NCI-H1417 treated with DMSO at 0.1 percent for 48 hours (cell line): ENCODE measurements around the gene SERPINA9.
"Not testable (repeated sequence)": the region's sequence is repeated elsewhere in the genome, so short reads cannot be mapped to it uniquely, and the experiment has no call there.

ENCODE experiments used
- DNase-seq: peaks from one replicate; lab custom pipeline; 2025; lab: John Stamatoyannopoulos, UW

SERPINA9 gene

GRCh38 chr14:94486883-94487282 lies 10.9 kb upstream of the SERPINA9 start:
- DNase-seq = no peak

GRCh38 chr14:94485944-94486841 lies 10.2 kb upstream of the SERPINA9 start:
- no peak for DNase-seq

- DNase-seq = no peak
Observed at GRCh38 chr14:94484481-94484880, 8.5 kb upstream of the SERPINA9 start.

- DNase-seq = no peak
Observed at GRCh38 chr14:94483729-94484275, 7.8 kb upstream of the SERPINA9 start.

- no peak for DNase-seq
Observed at GRCh38 chr14:94483071-94483451, 7.1 kb upstream of the SERPINA9 start.

GRCh38 chr14:94482132-94483070 lies 6.4 kb upstream of the SERPINA9 start:
- not testable (repeated sequence) for DNase-seq

GRCh38 chr14:94481468-94482131 lies 5.6 kb upstream of the SERPINA9 start:
- DNase-seq = no peak

- no peak for DNase-seq
Observed at GRCh38 chr14:94480809-94481208, 4.8 kb upstream of the SERPINA9 start.

- DNase-seq = no peak
Observed at GRCh38 chr14:94478420-94478819, 2.4 kb upstream of the SERPINA9 start.

- no peak for DNase-seq
Observed at GRCh38 chr14:94474581-94475031, 1.4 kb downstream of the SERPINA9 start.

GRCh38 chr14:94473666-94474410 lies 2.2 kb downstream of the SERPINA9 start:
- DNase-seq = no peak

GRCh38 chr14:94472842-94473241 lies 3.2 kb downstream of the SERPINA9 start:
- no peak for DNase-seq

- no peak for DNase-seq
Observed at GRCh38 chr14:94471045-94471444, 5.0 kb downstream of the SERPINA9 start.

- DNase-seq = no peak
Observed at GRCh38 chr14:94470311-94470710, 5.7 kb downstream of the SERPINA9 start.

- DNase-seq = no peak
Observed at GRCh38 chr14:94469261-94469660, 6.7 kb downstream of the SERPINA9 start.

- no peak for DNase-seq
Observed at GRCh38 chr14:94467728-94468520, 8.1 kb downstream of the SERPINA9 start.

GRCh38 chr14:94466706-94467370 lies 9.2 kb downstream of the SERPINA9 start:
- DNase-seq = no peak

GRCh38 chr14:94465042-94465441 lies 11.0 kb downstream of the SERPINA9 start:
- DNase-seq = no peak

GRCh38 chr14:94464290-94464689 lies 11.7 kb downstream of the SERPINA9 start:
- DNase-seq = no peak
